Activated T-cell treated with anti-CD3 and anti-CD28 coated beads, Interleukin-2, amount 50 U/mL, for 24 hours (primary cell): ENCODE measurements around the gene ANO10.
"Not testable (repeated sequence)": the region's sequence is repeated elsewhere in the genome, so short reads cannot be mapped to it uniquely, and the experiment has no call there.

Experiments used
- DNase-seq: peaks from one replicate; pipeline ENCODE4 v3.0.0-alpha.2; 2020
- H3K27ac Mint-ChIP-seq: 2 replicates; pipeline ENCODE4 v1.8.0; 2020; ENCODE audit warnings: mild to moderate bottlenecking, mixed read lengths
- H3K27me3 Mint-ChIP-seq: 2 replicates; pipeline ENCODE4 v1.8.0; 2020; ENCODE audit warnings: mixed read lengths
- H3K36me3 Mint-ChIP-seq: 2 replicates; pipeline ENCODE4 v1.8.0; 2020; ENCODE audit warnings: low read depth, mixed read lengths
- H3K4me1 Mint-ChIP-seq: 2 replicates; pipeline ENCODE4 v1.8.0; 2020; ENCODE audit warnings: low read depth, mixed read lengths
- H3K4me3 Mint-ChIP-seq: 2 replicates; pipeline ENCODE4 v1.8.0; 2020; ENCODE audit warnings: mild to moderate bottlenecking, moderate library complexity, mixed read lengths
- H3K9me3 Mint-ChIP-seq: 2 replicates; pipeline ENCODE4 v1.8.0; 2020; ENCODE audit warnings: mixed read lengths

The ANO10 gene

DNA sequence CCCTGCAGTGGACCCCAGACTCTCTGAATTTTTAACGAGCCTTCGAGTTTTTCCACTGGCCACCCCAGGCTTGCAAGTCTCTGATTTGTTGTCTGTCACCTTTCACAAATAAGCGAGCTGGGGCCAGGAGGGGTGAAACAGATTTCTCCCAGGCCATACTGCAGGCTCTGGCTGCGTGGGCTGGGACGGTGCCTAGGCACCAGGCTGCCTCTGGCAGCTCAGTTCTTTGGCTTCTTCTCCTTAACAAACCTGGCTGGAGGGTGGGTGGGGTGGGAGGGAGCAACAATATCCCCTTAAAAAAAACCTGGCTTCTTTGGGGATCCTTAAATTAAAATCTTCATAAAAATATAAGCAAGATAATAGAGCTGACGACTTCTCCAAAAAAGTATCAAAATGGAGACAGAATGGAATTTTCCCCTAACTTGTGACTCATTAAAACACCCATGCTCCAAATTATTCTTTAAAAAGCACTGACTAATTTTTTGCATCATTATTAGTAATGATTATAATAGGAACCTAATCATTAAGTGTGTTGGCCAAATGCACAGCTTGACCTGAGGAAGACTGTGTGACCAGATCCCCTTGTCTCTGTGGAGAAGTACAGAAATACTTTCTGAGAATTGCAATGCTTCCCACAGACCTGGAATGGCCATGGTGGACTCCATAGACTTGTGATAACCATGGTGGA, 251.4 kb downstream of the ANO10 start:
- Mint-ChIP-seq H3K27me3 (no peaks in the 10 kb centered on the region), H3K4me1 (no peaks in the 10 kb centered on the region), H3K9me3 (no peaks in the 10 kb centered on the region), H3K36me3 (no peaks in the 10 kb centered on the region), H3K27ac (no peak overlapping the region), H3K4me3 (no peak overlapping the region)
- no peak for DNase-seq

DNA sequence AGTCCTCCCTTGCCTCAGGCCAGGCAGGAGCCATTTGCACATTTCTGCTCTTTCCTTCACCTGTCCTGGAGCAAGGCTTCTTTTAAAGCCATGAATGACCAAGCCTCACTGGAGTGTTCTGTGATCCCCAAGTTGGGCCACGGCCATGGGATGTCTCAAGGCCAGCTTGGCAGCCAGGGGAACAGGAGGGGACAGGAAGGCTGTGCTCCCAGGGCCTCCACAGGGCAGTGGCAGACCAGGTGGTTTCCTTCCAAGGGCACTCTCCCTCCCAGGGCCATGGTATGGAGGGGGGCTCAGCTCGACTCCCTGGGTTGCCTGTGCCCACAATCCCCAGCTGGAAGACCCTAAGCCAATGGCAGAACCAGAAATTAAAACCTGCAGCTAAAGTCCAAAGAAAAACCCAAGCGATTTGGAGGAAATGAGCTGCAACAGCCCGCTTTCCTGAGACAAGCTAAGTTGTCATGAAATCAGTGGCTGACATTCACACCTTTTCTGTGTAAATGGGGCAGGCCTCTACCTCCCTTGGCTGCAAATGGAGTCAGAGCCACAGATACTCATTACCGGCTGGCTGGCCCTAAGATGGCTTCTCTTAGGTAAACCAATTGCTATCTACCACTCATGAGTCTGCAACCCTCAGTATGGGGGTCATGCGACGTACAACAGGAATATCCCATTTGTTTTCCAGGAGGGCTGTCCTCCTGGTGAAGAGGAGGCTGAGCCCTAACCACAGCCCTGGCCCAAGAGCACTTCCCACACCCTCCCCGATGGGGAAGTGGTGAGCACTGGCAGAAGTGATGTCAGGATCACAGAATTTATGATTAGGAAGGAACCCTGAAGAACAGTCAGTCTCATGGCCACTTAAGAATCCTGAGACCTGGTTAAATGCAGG, 252.2 kb downstream of the ANO10 start:
- H3K4me3 Mint-ChIP-seq: no peak overlapping the region
- H3K4me1 Mint-ChIP-seq: no peaks in the 10 kb centered on the region
- H3K36me3 Mint-ChIP-seq: peaks cover 3% of the 10 kb centered on the region
- no peak overlapping the region for H3K27ac Mint-ChIP-seq
- DNase-seq: no peak
- H3K9me3 Mint-ChIP-seq: no peaks in the 10 kb centered on the region
- no peaks in the 10 kb centered on the region for H3K27me3 Mint-ChIP-seq

DNA sequence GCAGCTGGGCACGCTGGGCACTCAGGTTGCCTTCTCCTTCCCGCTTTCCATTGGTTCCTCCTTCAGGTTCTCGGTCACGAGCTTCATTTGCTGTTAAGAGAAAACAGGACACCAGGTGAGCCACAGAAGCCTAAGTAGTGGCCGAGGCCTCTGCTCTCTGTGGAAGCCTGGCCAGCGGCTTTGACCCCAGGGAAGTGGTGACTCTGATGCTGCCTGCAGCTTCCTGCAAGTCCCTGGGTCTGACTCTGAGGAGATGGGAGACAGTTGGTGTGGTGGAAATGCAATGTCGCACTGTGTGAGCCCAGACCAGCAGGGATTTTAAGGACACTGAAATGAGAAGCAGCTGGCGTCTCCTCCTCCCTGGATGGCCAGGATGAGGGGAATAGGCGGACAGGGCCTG, 254.9 kb downstream of the ANO10 start:
- no peaks in the 10 kb centered on the region for H3K27me3 Mint-ChIP-seq
- H3K9me3 Mint-ChIP-seq: no peaks in the 10 kb centered on the region
- DNase-seq: peak; percentile 19
- no peak overlapping the region for H3K4me3 Mint-ChIP-seq
- H3K36me3 Mint-ChIP-seq: peaks cover 3% of the 10 kb centered on the region
- no peak overlapping the region for H3K27ac Mint-ChIP-seq
- no peaks in the 10 kb centered on the region for H3K4me1 Mint-ChIP-seq

DNA sequence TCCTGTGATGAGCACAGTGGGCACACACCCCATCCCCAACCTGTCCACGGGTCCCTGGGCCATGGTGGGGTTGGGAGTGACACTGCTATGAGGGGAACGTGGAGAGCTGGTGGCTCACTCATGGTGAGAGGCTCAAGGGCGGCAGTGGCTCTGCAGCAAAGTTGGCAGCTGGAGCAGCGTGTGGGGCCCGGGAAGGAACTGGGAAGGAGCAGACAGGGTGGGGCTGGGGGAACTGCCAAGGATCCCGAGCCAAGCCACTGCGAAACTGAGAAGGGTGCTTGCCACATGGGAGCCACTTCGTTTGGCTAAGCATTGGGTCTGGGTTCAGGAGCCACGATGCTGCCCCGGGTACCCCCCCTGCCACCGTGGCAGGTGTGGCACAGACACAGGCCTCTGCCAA, 255.3 kb downstream of the ANO10 start:
- Mint-ChIP-seq H3K4me3 (no peak overlapping the region), H3K27ac (no peak overlapping the region), H3K9me3 (no peaks in the 10 kb centered on the region), H3K27me3 (no peaks in the 10 kb centered on the region), H3K4me1 (no peaks in the 10 kb centered on the region), H3K36me3 (peaks cover 3% of the 10 kb centered on the region)
- DNase-seq: peak; percentile 16

DNA sequence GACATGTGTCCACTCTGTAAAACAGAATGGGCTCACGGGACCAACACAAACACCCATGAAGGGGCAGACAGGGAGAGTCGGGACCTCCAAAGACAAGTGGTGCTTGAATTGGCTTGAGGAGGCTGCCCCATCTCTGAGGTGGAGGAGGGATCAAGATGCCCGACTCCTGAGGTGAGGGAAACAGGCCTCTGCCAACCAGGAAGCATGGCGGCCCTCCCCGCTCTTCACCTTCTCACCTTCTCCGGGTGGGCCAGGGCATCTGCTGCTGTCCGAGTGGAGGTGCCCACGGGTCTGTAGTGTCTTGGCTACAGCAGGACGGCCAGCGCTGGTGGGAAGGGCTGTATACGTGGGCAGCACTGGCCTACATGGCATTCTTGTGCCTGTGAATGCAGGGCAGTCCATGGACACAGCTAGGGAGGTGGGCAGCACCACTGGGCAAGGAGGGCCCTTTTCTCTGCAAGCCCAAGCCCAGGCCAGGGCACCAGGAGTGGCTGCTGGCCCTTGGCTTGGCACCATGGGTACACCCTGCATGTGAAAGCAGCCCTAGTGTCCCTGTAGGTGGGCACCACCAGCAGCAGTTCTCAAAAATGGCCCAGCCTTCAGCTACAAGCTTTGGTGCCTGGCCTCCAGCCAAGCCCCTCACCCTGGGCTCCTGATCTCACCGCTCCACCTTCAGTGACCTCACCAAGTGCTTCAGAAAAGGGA, 256.1 kb downstream of the ANO10 start:
- H3K27ac Mint-ChIP-seq: no peak overlapping the region
- DNase-seq: peak; percentile 23

DNA sequence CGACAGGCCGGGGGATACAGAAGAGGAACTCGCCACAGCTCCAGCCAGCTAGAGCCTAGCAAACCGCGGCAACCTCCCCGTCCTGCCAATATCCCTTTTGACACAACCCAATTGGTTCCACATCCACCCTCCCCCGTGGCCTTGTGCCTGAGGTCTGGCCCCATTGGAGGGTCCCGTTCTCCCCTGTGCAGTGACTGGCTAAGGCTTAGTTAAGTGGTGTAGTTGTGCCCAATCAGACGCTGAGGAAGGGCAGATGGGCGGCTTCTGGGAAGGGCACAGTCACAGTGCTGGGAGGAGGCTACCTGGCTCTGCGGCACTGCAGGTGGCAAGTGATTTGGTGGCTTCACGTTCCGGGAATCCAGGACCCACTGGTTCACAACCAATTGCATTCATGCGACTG, 256.9 kb downstream of the ANO10 start:
- H3K9me3 Mint-ChIP-seq: no peaks in the 10 kb centered on the region
- DNase-seq: peak; percentile 22
- no peaks in the 10 kb centered on the region for H3K27me3 Mint-ChIP-seq
- peaks cover 3% of the 10 kb centered on the region for H3K36me3 Mint-ChIP-seq
- no peak overlapping the region for H3K4me3 Mint-ChIP-seq
- H3K27ac Mint-ChIP-seq: no peak overlapping the region
- H3K4me1 Mint-ChIP-seq: no peaks in the 10 kb centered on the region

More for the DNA sequence above, 256.1 kb downstream of the ANO10 start:
- Mint-ChIP-seq H3K36me3 (peaks cover 3% of the 10 kb centered on the region), H3K4me3 (no peak overlapping the region), H3K9me3 (no peaks in the 10 kb centered on the region), H3K4me1 (no peaks in the 10 kb centered on the region), H3K27me3 (no peaks in the 10 kb centered on the region)

DNA sequence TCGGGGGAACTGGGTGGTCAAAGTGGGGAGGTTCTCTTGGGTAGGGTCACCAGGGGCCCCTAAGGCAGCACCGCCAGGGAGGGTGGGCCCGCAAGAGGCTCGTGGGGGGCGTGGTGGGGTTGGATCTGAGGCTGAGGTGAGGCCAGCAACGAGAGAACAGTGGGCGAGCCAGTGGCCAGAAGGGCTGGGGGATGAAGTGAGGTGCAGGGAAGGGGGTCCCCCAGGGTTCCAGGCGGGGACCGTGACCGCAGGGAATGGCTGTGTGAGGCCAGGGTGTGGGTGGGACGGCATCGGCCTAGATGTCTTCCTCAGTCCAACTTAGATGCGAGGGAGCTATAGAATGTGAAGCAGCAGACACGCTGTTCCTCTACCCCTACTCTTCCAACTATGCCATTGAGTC, 257.3 kb downstream of the ANO10 start:
- no peak overlapping the region for H3K27ac Mint-ChIP-seq
- H3K4me3 Mint-ChIP-seq: no peak overlapping the region
- peaks cover 3% of the 10 kb centered on the region for H3K36me3 Mint-ChIP-seq
- H3K4me1 Mint-ChIP-seq: no peaks in the 10 kb centered on the region
- H3K9me3 Mint-ChIP-seq: no peaks in the 10 kb centered on the region
- H3K27me3 Mint-ChIP-seq: no peaks in the 10 kb centered on the region
- DNase-seq: no peak

DNA sequence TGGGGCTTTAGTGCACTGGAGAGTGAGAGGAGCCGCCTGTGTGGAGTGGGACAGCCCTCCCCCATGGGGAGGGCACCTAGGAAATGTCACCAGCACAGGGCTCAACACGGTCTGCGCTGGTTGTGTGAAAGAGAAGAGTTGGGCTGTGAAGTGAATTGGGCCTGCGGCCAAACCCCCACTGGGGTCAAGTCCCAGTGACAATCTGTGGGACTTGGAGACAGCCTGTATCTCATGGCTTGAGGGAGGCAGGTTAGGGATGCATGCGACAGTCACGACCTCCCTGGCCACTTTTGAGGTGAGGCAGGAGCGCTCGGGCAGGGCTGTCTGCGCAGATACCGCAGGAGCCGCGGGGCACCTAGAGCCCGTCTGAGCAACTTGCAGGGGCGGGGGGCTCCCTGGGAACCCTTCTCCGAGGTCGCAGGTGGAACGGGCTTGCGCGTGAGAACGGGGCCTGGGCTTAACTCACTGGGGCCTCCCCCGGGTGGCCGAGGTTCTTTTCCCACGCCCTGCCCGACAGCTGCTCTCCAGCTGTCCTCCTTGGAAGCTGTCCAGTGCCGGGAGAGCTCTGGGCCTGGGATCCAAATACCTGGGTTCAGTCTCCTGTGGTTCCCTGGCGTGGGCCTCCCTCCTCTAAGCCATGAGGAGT, 258.1 kb downstream of the ANO10 start:
- H3K27me3 Mint-ChIP-seq: no peaks in the 10 kb centered on the region
- H3K27ac Mint-ChIP-seq: no peak overlapping the region
- DNase-seq: peak; percentile 17
- peaks cover 3% of the 10 kb centered on the region for H3K36me3 Mint-ChIP-seq
- H3K4me3 Mint-ChIP-seq: no peak overlapping the region
- no peaks in the 10 kb centered on the region for H3K4me1 Mint-ChIP-seq
- no peaks in the 10 kb centered on the region for H3K9me3 Mint-ChIP-seq

DNA sequence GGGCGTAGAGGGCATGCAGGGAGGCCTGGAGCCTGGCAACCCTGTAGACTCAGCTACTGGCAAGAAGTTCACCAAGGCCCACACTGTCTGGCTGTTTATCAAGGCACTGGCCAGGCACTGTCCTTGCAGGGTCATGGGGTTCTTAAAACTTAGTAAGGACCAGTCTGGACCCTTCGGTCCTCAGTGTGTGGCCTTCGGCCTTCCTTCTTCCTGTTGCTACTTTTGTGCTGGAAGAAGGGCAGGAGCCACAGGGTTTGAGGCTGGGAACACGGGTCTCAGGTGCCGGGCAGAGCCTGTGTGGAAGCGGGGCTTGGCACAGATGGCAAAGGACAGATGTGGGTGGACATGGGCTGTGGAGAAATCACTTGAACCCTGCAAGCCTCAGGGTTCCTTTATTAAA, 258.9 kb downstream of the ANO10 start:
- Mint-ChIP-seq H3K4me1 (no peaks in the 10 kb centered on the region), H3K27me3 (no peaks in the 10 kb centered on the region), H3K27ac (no peak overlapping the region), H3K36me3 (peaks cover 3% of the 10 kb centered on the region), H3K4me3 (no peak overlapping the region), H3K9me3 (peaks cover 5% of the 10 kb centered on the region)
- DNase-seq: no peak

DNA sequence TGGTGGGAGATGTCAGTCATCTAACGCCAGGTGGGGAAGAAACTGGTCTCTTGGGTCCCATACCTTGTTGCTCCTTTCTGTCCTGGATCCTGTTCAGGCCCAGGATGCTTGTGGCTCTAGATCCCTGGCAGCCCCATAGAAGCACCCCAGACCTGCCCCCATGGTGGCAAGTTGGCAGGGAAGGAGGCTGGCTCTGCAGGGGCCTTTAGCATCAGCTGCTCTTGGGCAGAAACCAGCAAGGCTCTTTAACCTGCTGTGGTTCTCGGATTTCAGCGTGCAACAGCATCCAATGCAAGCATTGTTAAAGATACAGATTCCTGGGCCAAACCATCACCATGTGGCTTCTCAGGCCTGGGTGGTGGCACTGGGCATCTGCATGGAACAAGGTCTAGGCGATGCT, 259.6 kb downstream of the ANO10 start:
- H3K27ac Mint-ChIP-seq: peak overlapping the region; percentile 33
- peaks cover 12% of the 10 kb centered on the region for H3K9me3 Mint-ChIP-seq

DNA sequence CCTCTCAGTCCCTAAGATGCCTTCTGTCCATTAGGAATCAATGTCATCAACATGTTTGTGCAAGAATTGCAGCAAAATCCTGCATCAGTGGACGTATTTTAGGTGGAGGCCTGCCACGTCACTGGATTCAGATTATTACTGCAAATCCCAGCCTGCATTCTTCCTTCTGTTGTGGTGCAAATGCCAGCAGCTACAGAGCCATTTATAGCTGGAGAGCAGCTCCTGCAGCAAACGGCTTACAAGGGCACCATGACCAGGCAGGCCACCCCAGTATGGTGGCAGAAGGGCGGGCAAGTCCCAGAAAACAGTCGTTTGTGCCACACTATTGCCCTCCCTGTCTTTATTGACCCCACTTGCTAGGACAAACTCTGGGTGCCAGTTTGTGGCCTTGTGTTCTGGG, 260.7 kb downstream of the ANO10 start:
- H3K27me3 Mint-ChIP-seq: no peaks in the 10 kb centered on the region
- H3K4me3 Mint-ChIP-seq: no peak overlapping the region
- DNase-seq: peak; percentile 14
- peaks cover 8% of the 10 kb centered on the region for H3K36me3 Mint-ChIP-seq
- no peak overlapping the region for H3K27ac Mint-ChIP-seq
- no peaks in the 10 kb centered on the region for H3K4me1 Mint-ChIP-seq
- H3K9me3 Mint-ChIP-seq: peaks cover 15% of the 10 kb centered on the region

More for the DNA sequence above, 259.6 kb downstream of the ANO10 start:
- no peaks in the 10 kb centered on the region for H3K4me1 Mint-ChIP-seq
- peaks cover 8% of the 10 kb centered on the region for H3K36me3 Mint-ChIP-seq
- H3K27me3 Mint-ChIP-seq: no peaks in the 10 kb centered on the region
- H3K4me3 Mint-ChIP-seq: no peak overlapping the region
- no peak for DNase-seq

DNA sequence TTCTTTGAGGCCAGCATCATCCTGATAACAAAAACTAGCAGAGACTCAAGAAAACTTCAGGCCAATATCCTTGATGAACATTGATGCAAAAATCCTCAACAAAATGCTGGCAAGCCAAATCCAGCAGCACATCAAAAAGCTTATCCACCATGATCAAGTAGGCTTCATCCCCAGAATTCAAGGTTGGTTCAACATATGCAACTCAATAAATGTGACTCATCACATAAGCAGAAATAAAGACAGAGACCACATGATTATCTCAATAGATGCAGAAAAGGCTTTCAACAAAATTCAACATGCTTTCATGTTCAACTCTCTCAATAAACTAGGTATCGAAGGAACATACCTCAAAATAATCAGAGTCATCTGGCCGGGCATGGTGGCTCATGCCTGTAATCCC, 265.8 kb downstream of the ANO10 start:
- H3K36me3 Mint-ChIP-seq: peaks cover 54% of the 10 kb centered on the region
- H3K27ac Mint-ChIP-seq, H3K27me3 Mint-ChIP-seq, H3K4me3 Mint-ChIP-seq, H3K4me1 Mint-ChIP-seq, DNase-seq: not testable (repeated sequence)
- H3K9me3 Mint-ChIP-seq: peaks cover 58% of the 10 kb centered on the region

DNA sequence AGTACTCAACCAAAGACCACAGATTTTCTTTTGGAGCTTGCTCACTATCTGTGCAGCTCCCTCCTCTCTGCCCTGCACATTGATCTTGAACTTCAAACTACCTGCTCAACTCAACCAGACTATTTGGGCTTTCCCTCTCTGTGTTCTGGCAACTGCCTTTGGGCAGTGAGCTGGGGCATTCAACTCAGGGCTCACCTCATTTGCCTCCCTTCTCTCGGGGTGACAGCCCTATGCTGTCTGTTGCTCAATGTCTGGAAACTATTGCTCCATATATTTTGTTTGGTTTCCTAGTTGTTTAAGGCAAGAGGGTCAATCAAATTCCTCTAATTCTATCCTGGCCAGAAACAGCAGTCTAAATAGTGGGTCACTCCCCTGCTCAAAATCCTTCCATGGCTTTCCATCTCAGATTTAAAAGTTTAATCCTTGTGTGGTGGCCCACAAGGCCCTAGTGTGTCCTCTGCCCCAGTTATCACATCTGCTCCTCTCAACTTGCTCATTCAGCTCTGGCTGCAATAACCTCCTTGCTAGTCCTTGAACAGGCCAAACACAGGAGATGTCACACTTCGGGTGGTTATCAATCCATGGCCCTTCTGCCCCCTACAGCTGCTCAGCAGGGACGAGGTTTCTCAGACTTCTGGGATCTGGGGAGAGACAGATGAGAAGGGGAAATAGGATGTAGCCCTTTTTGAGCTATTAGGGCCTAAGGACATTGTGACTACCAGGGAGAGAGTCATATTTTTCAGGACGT, 267.7 kb downstream of the ANO10 start:
- Mint-ChIP-seq H3K36me3 (peaks cover 73% of the 10 kb centered on the region), H3K27me3 (no peaks in the 10 kb centered on the region), H3K27ac (no peak overlapping the region), H3K4me3 (no peak overlapping the region), H3K9me3 (peaks cover 60% of the 10 kb centered on the region), H3K4me1 (peaks cover 1% of the 10 kb centered on the region)
- DNase-seq: peak; percentile 18

DNA sequence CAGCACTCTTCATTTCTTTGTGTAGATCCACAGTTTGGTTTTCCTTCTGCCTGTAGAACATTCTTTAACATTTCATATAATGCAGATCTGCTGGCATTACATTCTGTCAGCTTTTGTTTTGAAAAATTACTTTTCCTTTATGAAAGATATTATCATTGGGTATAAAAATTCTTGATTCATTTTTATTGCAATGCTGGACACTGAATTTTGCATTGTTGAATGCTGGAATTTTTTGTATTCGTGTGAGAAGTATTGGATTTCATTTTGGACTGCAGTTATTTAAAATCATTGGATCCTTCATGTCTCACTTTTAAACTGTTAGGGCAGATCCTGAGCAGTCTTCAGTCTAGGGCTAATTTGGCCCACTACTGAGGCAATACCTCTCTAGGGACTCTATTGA, 268.4 kb downstream of the ANO10 start:
- Mint-ChIP-seq H3K36me3 (peaks cover 80% of the 10 kb centered on the region), H3K4me3 (no peak overlapping the region), H3K9me3 (peaks cover 59% of the 10 kb centered on the region), H3K27me3 (no peaks in the 10 kb centered on the region), H3K4me1 (peaks cover 8% of the 10 kb centered on the region), H3K27ac (no peak overlapping the region)
- DNase-seq: no peak
